ENCODE data around the gene ARID3C. TPM values are rescaled to one million over a fixed set of nuclear protein-coding genes. Genes with fewer than 3 reads are reported as not detected.
A peak's percentile ranks its signal among the peaks of the same experiment; 100 is the strongest.

ARID3C gene
- total RNA-seq, 2 donors from 2014 or later, result not detected

DNA sequence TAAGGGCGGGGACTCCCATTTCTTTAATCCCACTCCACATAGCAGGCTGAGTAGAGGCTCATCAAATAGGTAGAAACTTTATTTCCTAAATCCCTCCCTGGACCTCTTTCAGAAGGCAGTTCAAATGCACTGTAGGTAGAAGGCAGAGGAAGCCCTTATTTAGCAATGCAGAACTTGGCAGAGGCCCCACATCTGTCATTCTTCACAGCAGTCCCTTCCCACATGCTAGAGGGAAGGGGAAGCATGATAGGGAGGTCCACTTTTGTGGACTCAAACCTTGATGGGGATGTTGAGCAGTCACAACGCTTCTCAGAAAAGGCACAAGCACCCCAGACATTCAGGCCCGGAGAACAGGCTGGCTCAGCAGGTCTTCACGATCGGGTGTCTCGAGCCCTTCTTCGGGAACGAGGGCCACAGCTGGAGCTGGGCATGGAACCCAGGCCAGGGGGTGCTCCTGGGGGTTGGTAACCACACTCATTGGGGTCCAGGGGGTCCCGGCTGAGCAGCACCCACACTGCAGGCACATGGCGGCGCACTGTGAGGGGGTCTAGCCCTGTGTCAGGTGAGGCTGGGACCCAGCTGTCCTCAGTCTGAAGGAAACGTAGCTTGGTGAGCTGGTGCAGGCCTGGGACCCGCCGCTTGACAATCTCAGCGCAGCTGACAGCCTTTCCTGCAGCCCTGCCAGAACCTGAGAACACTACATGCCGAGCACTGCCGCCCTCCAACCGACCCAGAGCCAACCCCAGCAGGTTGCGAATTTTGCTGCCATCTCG is 18.2 kb downstream of the ARID3C start:
- no peak for DNase-seq
- intact Hi-C loops (cut with DNase I), result loop anchor here in 1 of 2 donors (5.0 kb wide), 1 partner anchor 92 kb away; no protein-coding TSS in a partner anchor
- no peak for ATAC-seq

GRCh38 chr9:34607331-34607730 is 21.5 kb downstream of the ARID3C start:
- no peak for ATAC-seq

DNA sequence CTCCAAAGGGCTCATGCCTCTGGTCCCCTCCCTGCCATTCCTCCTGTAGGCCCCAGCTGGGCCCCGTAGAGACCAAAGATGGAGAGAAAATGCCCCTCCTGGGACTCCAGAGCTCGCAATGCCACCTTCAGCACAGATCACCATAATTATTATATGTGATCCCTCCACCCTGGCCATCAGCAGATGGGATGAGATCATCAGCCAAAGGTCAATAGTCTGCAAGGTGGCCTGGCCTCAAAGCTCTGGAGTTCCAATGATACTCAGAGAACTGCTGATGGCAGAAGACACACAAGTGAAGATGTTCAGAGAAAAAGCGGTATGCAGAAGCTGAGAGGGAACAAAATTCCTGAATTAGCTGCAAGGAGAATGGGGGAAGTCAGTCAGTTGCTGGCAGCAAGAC is 22.0 kb downstream of the ARID3C start:
- DNase-seq, result no peak
- intact Hi-C loops (cut with DNase I), result loop anchor here in 1 of 2 donors (10.0 kb wide), 1 partner anchor 272 kb away; no protein-coding TSS in a partner anchor
- ATAC-seq, result no peak

More at GRCh38 chr9:34607331-34607730, 21.5 kb downstream of the ARID3C start:
- DNase-seq, result no peak
- intact Hi-C loops (cut with DNase I), result loop anchor here in 1 of 2 donors (10.0 kb wide), 1 partner anchor 273 kb away; no protein-coding TSS in a partner anchor

DNA sequence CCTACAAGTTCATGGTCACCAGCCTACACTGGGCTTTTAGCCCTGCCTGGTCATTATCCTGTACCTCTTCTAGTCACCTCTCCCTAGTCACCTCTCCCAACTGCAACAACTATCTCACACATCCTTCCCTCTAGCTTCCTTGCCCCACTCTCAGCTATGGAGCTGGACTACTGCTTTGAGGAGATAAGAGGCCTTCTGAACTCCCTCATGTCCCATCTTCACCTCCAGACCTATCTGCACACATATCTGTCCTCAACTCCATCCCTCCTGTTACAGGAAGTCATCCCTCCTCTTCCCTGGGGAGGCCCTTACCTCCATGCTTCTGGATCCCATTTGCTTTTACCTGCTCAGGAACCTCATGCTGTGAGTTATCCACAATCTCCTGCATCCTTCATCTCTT is 22.7 kb downstream of the ARID3C start:
- ATAC-seq (no peak), DNase-seq (no peak)
- intact Hi-C loops (cut with DNase I), result loop anchor here in 1 of 2 donors (10.0 kb wide), 1 partner anchor 271 kb away; no protein-coding TSS in a partner anchor

GRCh38 chr9:34603610-34604231 is 25.1 kb downstream of the ARID3C start:
- peak; percentile 86 for DNase-seq
- ATAC-seq, result peak; percentile 89 to 90
- intact Hi-C loops (cut with DNase I), result loop anchor here (2.0 to 10.0 kb wide), 3 partner anchors 196 to 269 kb away; no protein-coding TSS in a partner anchor

- intact Hi-C loops (cut with DNase I), result loop anchor here (2.0 to 10.0 kb wide), 3 partner anchors 195 to 267 kb away; no protein-coding TSS in a partner anchor
- no peak for ATAC-seq
- no peak for DNase-seq
These were observed 26.8 kb downstream of the ARID3C start for GRCh38 chr9:34601937-34602573.

DNA sequence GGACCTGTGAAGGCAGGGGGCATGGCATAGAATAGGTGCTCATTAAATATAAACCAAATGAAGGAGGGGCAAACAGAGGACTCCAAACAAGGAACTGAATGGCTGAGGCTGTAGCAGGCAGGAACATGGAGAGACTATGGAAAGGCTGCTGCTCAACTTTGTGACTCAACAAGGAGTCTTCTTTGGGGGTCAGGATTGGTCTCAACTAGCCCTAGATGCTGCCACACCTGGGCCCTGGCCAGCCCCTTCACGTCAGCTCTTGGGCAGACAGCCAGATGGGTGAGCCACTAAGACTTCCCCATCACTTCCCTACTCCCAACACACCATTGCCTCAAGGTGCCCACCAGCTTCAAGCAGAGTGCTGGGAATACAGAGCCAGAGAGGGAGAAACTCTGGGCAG is 28.0 kb downstream of the ARID3C start:
- DNase-seq, result no peak
- no peak for ATAC-seq
- intact Hi-C loops (cut with DNase I), result loop anchor here (5.0 to 10.0 kb wide), 2 partner anchors 194 to 266 kb away; no protein-coding TSS in a partner anchor

GRCh38 chr9:34599546-34599945 is 29.3 kb downstream of the ARID3C start:
- intact Hi-C loops (cut with DNase I), result no loop called here
- DNase-seq (no peak), ATAC-seq (no peak)

DNA sequence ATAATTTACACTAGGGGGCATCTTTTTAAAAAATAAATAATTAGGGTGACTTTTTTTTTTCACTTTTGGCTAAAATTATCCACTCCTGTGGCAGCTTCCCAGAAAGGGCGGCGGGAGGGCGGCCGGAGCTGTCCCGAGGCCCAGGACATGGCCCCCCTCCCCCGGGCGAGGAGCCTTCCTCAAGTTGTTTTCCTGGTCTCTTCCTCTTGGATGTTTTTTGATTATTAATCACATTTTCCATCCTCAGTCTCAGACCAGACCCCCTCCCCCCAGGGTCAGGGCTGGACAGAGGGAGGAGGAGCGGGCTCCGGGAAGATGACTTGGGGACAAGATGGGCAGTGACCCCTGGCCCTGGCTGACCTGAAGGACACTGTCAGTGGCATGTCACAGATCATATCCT is 34.7 kb downstream of the ARID3C start:
- no peak for ATAC-seq
- intact Hi-C loops (cut with DNase I), result loop anchor here (5.0 kb wide), 2 partner anchors 92 to 192 kb away; no protein-coding TSS in a partner anchor
- no peak for DNase-seq

- peak; percentile 82 for DNase-seq
These were observed 35.8 kb downstream of the ARID3C start for GRCh38 chr9:34592895-34593601.

GRCh38 chr9:34591917-34592866 is 36.7 kb downstream of the ARID3C start:
- intact Hi-C loops (cut with DNase I), result loop anchor here (1.0 to 5.0 kb wide), 4 partner anchors 39 to 190 kb away; no protein-coding TSS in a partner anchor
- no peak for ATAC-seq
- no peak for DNase-seq

More at GRCh38 chr9:34592895-34593601, 35.8 kb downstream of the ARID3C start:
- ATAC-seq, result peak; percentile 61 to 66
- intact Hi-C loops (cut with DNase I), result loop anchor here (5.0 kb wide), 2 partner anchors 91 to 191 kb away; no protein-coding TSS in a partner anchor

GRCh38 chr9:34591248-34591916 is 37.5 kb downstream of the ARID3C start:
- peak; percentile 90 for DNase-seq
- ATAC-seq, result peak; percentile 67 to 88
- intact Hi-C loops (cut with DNase I), result loop anchor here (1.0 to 5.0 kb wide), 4 partner anchors 39 to 189 kb away; no protein-coding TSS in a partner anchor

GRCh38 chr9:34590381-34591247 is 38.3 kb downstream of the ARID3C start:
- intact Hi-C loops (cut with DNase I), result loop anchor here (1.0 to 5.0 kb wide), 4 partner anchors 38 to 188 kb away; no protein-coding TSS in a partner anchor
- DNase-seq, result no peak
- peak; percentile 8 to 45 for ATAC-seq

- DNase-seq (peak; percentile 58), ATAC-seq (peak; percentile 36 to 58)
- intact Hi-C loops (cut with DNase I), result loop anchor here (2.0 to 5.0 kb wide), 3 partner anchors 37 to 188 kb away; no protein-coding TSS in a partner anchor
These were observed 39.1 kb downstream of the ARID3C start, which contains the start of gene CNTFR for GRCh38 chr9:34589636-34590380. CNTFR (minus strand) TSS chr9:34589724; CDS start chr9:34568981, 20,743 bp downstream.
